Stimulated activated CD4-positive, alpha-beta T cell treated with anti-CD3 and anti-CD28 coated beads, TNF-alpha, amount 100 ng/mL, for 24 hours (primary cell): ENCODE data around the gene OPTC.
"Not testable (repeated sequence)": the region's sequence is repeated elsewhere in the genome, so short reads cannot be mapped to it uniquely, and the experiment has no call there.

ENCODE experiments used
- DNase-seq, 3 experiments: peaks; one replicate each; pipeline ENCODE4 v3.0.0-alpha.2; 2020; ENCODE audit warnings: low read depth in 3 of 3

OPTC gene

GRCh38 chr1:203465146-203465798, 28.7 kb upstream of the OPTC start:
- no peak for DNase-seq

- no peak for DNase-seq
Observed at GRCh38 chr1:203465948-203466347, 28.0 kb upstream of the OPTC start.

- DNase-seq: not testable (repeated sequence)
Observed at GRCh38 chr1:203466906-203467549, 26.9 kb upstream of the OPTC start.

- no peak for DNase-seq
Observed at GRCh38 chr1:203467550-203467921, 26.4 kb upstream of the OPTC start.

GRCh38 chr1:203468326-203468725, 25.6 kb upstream of the OPTC start:
- no peak for DNase-seq

GRCh38 chr1:203470240-203470639, 23.7 kb upstream of the OPTC start:
- DNase-seq: no peak

GRCh38 chr1:203471841-203472240, 22.1 kb upstream of the OPTC start:
- no peak for DNase-seq

- no peak for DNase-seq
Observed at GRCh38 chr1:203473281-203473680, 20.7 kb upstream of the OPTC start.

GRCh38 chr1:203473781-203474305, 20.1 kb upstream of the OPTC start:
- no peak for DNase-seq

- no peak for DNase-seq
Observed at GRCh38 chr1:203475012-203475981, 18.7 kb upstream of the OPTC start, which contains the start of gene PRELP. TSS of gene PRELP (plus strand) at chr1:203475806. CDS start at chr1:203483185, 7,379 bp downstream.

- DNase-seq: no peak
Observed at GRCh38 chr1:203476216-203476814, 17.6 kb upstream of the OPTC start.

GRCh38 chr1:203477748-203478147, 16.2 kb upstream of the OPTC start:
- no peak for DNase-seq

- DNase-seq: no peak
Observed at GRCh38 chr1:203478231-203478630, 15.7 kb upstream of the OPTC start.

GRCh38 chr1:203478986-203479385, 15.0 kb upstream of the OPTC start:
- no peak for DNase-seq

GRCh38 chr1:203479646-203480045, 14.3 kb upstream of the OPTC start:
- no peak for DNase-seq

- no peak for DNase-seq
Observed at GRCh38 chr1:203480084-203480483, 13.9 kb upstream of the OPTC start.

GRCh38 chr1:203480525-203481084, 13.3 kb upstream of the OPTC start:
- peak in 2 of 3 experiments; percentile 22 to 51 for DNase-seq

- DNase-seq: no peak
Observed at GRCh38 chr1:203481196-203481595, 12.8 kb upstream of the OPTC start.

- DNase-seq: no peak
Observed at GRCh38 chr1:203486618-203487370, 7.2 kb upstream of the OPTC start.

- no peak for DNase-seq
Observed at GRCh38 chr1:203488539-203488938, 5.4 kb upstream of the OPTC start.

- DNase-seq: no peak
Observed at GRCh38 chr1:203490607-203491006, 3.3 kb upstream of the OPTC start.
